Measurements from ENCODE around the gene TMEM40.

The TMEM40 gene, protein sequence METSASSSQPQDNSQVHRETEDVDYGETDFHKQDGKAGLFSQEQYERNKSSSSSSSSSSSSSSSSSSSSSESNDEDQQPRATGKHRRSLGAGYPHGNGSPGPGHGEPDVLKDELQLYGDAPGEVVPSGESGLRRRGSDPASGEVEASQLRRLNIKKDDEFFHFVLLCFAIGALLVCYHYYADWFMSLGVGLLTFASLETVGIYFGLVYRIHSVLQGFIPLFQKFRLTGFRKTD

DNA sequence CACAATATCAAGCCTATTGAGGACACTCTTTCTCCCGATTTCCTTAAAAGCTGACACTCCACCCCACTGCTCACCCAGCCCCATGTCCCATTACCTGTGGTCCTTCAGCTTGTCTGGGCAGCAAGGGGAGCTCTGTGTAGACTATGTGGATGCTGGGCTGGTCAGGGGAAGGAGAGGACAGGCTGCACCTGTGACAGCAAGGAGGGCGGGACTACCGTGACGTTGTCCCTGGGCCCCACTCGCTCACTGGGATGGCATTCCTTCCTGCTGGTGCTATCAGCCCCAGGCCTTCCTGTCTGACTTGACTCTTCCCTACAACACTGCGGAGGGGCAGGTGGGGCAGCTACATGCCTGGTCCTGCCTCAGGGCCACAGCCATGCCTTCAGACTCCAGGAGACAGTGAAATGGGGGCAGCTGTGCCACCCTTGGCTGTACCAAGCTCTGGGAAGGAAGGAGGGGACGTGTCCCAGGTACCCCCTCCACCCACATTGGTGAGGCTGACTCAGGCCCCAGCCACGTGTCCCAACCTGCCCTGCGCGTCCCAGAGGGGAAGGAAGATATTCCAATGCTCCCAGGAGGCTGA lies at the start of gene TMEM40:
TMEM40 (minus strand) TSS at position 163 of the 583 bp plus-strand sequence. CDS start 9,427 bp downstream, outside the sequence.
- H3K9me3 Mint-ChIP-seq = no peaks in the 10 kb centered on the region
- ATAC-seq (no peak), DNase-seq (no peak)
- H3K27me3 Mint-ChIP-seq = peaks cover 6% of the 10 kb centered on the region
- no peak within 1 kb of the TSS for H3K4me3 Mint-ChIP-seq
- peaks cover 5% of the 10 kb centered on the region for H3K4me1 Mint-ChIP-seq
- peak within 1 kb of the TSS in 1 of 2 donors; percentile 32 for H3K27ac Mint-ChIP-seq

DNA sequence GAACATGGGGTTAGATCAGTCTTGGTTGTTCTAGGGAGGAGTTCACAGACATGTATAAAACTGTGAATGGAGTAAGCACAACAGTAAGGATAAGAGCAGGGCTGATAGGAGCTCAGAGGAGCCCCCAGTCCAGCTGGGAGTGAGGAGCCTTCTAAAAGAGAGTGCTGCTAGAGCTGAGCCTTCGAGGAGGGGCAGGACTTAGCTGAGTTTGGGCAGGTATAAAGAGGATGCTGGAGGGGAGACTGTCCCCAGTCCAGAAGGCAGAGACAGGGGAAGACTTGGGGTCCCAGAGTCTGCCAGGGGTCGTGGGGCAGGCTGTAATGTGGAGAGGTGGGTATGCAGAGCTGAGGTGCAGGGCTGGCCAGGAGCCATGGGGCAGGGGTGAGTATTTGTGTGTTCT lies 49.5 kb upstream of the TMEM40 start:
- no peaks in the 10 kb centered on the region for H3K9me3 Mint-ChIP-seq
- DNase-seq (no peak), ATAC-seq (no peak)
- peaks cover 8% of the 10 kb centered on the region for H3K4me1 Mint-ChIP-seq
- peak overlapping the region; percentile 4 to 6 for H3K4me3 Mint-ChIP-seq
- no peaks in the 10 kb centered on the region for H3K27me3 Mint-ChIP-seq
- H3K27ac Mint-ChIP-seq = peak overlapping the region in 1 of 2 donors; percentile 51

- DNase-seq = no peak
- H3K27me3 Mint-ChIP-seq = no peaks in the 10 kb centered on the region
Observed at GRCh38 chr3:12807601-12808359, 48.7 kb upstream of the TMEM40 start.

DNA sequence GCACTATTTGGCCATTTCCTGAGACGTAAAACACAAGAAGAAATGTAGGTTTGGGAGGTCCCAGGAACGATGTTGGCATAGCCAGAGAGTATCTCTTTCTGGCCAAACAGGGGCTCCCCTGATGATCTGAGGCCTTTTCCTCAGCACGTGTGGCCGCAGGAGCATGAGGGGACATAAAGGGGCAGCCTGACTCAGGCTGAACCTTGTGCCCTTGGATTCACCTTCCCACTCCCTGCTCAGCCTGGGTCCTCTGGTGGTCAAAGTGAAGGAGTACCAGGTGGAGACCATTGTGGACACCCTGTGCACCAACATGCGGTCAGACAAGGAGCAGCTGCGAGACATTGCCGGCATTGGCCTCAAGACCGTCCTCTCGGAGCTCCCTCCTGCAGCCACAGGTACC lies 48.0 kb upstream of the TMEM40 start:
- Mint-ChIP-seq H3K27me3 (no peaks in the 10 kb centered on the region), H3K27ac (no peak overlapping the region), H3K9me3 (no peaks in the 10 kb centered on the region), H3K4me1 (peaks cover 8% of the 10 kb centered on the region), H3K4me3 (no peak overlapping the region)
- no peak for ATAC-seq
- DNase-seq = no peak

More at GRCh38 chr3:12807601-12808359, 48.7 kb upstream of the TMEM40 start:
- H3K9me3 Mint-ChIP-seq = no peaks in the 10 kb centered on the region
- H3K27ac Mint-ChIP-seq = no peak overlapping the region
- ATAC-seq = no peak
- H3K4me3 Mint-ChIP-seq = no peak overlapping the region
- H3K4me1 Mint-ChIP-seq = peaks cover 8% of the 10 kb centered on the region

- Mint-ChIP-seq H3K9me3 (no peaks in the 10 kb centered on the region), H3K27ac (no peak overlapping the region), H3K4me3 (no peak overlapping the region), H3K27me3 (no peaks in the 10 kb centered on the region), H3K4me1 (no peaks in the 10 kb centered on the region)
- DNase-seq (no peak), ATAC-seq (no peak)
Observed at GRCh38 chr3:12803371-12803770, 44.3 kb upstream of the TMEM40 start.

DNA sequence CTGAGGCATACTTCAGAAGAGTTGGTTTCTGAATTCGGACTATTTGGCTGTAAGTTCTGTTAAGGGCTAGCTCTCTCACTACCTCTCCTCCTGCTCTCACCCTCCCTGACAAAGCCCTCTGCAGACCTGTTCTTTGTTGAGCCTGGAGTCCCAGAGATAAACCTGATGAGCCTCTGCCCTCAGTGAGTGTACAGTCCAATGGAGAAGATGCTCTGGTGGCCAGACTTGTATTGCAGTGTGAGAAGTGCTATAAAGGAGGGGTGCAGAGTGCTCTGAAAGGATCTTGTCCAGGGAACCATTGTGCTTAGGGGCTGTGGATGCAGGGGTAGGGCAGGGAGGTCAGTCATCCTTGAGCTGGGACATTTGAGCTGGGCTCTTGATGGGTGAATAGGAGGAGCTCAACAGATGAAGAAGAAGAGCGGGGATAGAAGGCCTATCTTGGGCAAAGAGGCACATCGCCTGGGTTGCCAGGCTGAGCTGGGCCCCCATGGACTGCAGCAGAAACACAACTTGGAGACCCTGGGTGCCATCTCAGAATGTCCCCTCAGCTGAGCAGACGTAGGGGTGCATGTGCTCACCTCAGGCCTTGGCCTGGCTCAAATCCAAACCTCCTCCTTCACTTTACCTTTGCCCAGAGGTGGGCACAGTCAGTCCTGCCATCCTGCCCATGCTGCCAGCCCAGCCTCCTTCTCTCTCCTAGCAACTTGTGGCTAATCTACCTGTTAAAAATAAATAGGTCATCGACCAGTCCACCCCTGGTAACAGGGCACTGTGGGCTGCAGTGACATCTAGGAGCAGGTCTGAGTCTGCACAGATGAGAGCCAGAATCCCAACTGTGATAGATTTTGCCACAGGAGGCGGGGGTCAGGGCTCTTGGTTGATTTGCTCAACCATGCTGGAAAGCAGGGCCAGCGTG lies 40.7 kb upstream of the TMEM40 start:
- ATAC-seq = peak; percentile 32
- Mint-ChIP-seq H3K4me3 (no peak overlapping the region), H3K9me3 (no peaks in the 10 kb centered on the region), H3K4me1 (no peaks in the 10 kb centered on the region), H3K27me3 (peaks cover 6% of the 10 kb centered on the region), H3K27ac (no peak overlapping the region)
- DNase-seq = no peak

GRCh38 chr3:12798559-12799179 lies 39.6 kb upstream of the TMEM40 start:
- Mint-ChIP-seq H3K4me1 (no peaks in the 10 kb centered on the region), H3K27me3 (peaks cover 9% of the 10 kb centered on the region), H3K4me3 (no peak overlapping the region), H3K27ac (no peak overlapping the region), H3K9me3 (no peaks in the 10 kb centered on the region)
- DNase-seq = no peak
- no peak for ATAC-seq

DNA sequence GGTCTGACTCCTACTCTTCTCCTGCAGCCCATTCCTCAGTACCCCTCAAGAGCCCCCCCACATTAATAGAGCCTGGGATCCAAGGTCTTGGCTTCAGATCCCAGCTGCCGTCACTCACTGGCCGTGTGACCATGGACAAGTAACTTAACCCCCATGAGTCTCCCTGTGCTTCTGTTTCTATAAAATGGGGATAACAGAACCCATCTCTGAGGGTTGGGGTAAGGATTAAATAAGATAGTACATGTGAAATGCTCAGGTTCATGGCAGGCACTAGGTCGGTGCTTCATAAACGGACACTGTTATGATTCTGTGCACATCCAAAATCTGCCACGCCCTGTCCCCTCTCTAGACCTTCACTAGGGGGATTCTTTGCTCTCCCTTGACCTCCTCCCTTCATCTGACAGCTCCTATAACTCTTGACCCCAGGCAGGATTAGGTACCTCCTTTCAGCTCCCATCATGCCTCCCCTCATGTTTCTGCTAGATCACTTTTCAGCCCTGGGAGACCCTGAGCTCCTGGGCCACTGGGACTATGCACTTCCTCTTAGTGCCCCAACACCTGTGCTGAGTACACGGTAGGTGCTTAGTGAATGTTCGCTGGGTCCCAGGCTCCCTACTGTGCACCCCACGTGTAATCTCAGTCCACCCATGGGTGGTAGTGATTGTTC lies 39.0 kb upstream of the TMEM40 start:
- Mint-ChIP-seq H3K4me1 (no peaks in the 10 kb centered on the region), H3K4me3 (peak overlapping the region in 1 of 2 donors; percentile 15), H3K27ac (no peak overlapping the region), H3K27me3 (peaks cover 9% of the 10 kb centered on the region), H3K9me3 (no peaks in the 10 kb centered on the region)
- no peak for DNase-seq
- no peak for ATAC-seq

GRCh38 chr3:12797124-12797891 lies 38.2 kb upstream of the TMEM40 start:
- Mint-ChIP-seq H3K4me1 (no peaks in the 10 kb centered on the region), H3K9me3 (no peaks in the 10 kb centered on the region), H3K4me3 (peak overlapping the region; percentile 83 to 85), H3K27me3 (peaks cover 9% of the 10 kb centered on the region), H3K27ac (no peak overlapping the region)
- no peak for ATAC-seq
- no peak for DNase-seq

DNA sequence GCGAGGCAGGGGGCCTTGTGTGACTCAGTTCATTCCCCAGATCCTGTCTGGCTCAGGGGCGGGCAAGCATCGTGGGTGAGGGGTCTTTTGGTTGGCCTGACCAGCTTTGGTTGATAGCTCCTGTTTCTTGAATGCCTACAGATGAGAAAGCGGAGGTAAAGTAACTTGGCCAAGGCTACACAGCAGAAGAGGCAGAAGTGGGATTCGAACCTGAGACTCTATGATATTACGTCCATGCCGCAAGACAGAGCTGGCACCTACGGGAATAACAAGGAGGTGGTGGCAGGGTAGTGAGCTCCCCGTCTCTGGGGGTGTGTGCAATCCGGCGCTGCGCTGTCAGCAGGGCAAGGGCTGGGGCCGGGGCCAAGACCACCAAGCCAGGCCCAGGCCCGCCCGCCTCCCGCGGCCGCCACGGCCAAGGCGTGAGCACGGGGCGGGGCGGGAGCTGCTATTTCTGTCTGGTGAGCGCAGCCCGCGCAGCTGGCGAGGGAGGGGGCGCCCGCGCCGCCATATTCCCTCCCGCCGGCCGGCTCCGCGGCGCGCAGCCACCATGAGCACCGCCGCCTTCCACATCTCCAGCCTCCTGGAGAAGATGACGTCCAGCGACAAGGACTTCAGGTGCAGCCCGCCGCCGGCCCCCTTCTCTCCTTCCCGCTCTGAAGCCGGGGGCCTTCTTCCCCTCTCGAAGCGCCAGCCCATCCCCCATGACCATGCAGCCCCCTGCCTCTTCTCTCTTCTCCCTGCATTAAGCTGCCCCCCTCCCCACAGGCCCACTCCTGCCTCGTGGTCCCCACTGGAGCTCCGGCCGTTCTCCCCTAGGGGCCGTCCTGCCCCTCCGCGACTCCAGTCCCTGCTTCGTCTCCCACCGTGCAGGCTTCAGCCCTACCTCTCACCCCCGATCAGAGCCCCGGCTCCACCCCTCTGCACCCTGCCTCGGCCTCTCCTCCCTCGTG lies 37.4 kb upstream of the TMEM40 start, which contains the start of gene CAND2:
CAND2 (plus strand) TSS at position 510 of the 953 bp plus-strand sequence; CDS start at position 551, 41 bp downstream.
- H3K4me1 Mint-ChIP-seq = no peaks in the 10 kb centered on the region
- peak; percentile 73 for ATAC-seq
- H3K9me3 Mint-ChIP-seq = no peaks in the 10 kb centered on the region
- H3K27me3 Mint-ChIP-seq = peaks cover 9% of the 10 kb centered on the region
- peak within 1 kb of the TSS; percentile 86 to 89 for H3K27ac Mint-ChIP-seq
- peak within 1 kb of the TSS; percentile 83 to 85 for H3K4me3 Mint-ChIP-seq
- DNase-seq = peak; percentile 25 to 35

DNA sequence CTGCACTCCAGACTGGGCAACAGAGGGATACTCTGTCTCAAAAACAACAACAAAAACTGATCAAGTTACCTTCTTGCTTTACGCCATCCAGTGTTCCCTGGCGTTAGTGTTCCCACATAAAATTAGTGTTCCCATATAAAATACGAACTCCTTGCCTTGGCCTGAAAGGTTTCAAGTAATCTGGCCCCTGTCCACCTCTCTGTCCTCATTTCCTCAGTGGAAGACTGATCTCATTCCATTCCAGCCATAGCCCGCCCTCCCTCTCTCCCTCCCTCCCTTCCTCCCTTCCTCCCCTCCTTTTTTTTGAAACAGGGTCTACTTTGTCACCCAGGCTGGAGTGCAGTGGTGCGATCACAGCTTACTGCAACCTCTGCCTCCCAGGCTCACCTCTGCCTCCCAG lies 34.6 kb upstream of the TMEM40 start:
- H3K4me3 Mint-ChIP-seq = no peak overlapping the region
- H3K4me1 Mint-ChIP-seq = no peaks in the 10 kb centered on the region
- DNase-seq (no peak), ATAC-seq (no peak)
- H3K27me3 Mint-ChIP-seq = peaks cover 9% of the 10 kb centered on the region
- H3K27ac Mint-ChIP-seq = no peak overlapping the region
- H3K9me3 Mint-ChIP-seq = no peaks in the 10 kb centered on the region

- no peak for ATAC-seq
- Mint-ChIP-seq H3K4me1 (no peaks in the 10 kb centered on the region), H3K9me3 (no peaks in the 10 kb centered on the region), H3K4me3 (no peak overlapping the region), H3K27ac (no peak overlapping the region), H3K27me3 (peaks cover 9% of the 10 kb centered on the region)
- no peak for DNase-seq
Observed at GRCh38 chr3:12791430-12791829, 32.4 kb upstream of the TMEM40 start.
